H1 (cell line): ENCODE measurements around the gene ACSM2A. TPM values are rescaled to one million over a fixed set of nuclear protein-coding genes. Genes with fewer than 3 reads are reported as not detected.
A peak's percentile ranks its signal among the peaks of the same experiment; 100 is the strongest.
"Not testable (repeated sequence)": the region's sequence is repeated elsewhere in the genome, so short reads cannot be mapped to it uniquely, and the experiment has no call there.

Experiments used
- CTCF ChIA-PET: fragments of 300-600 bp; sonication (Branson Sonifier 250); formaldehyde crosslinking; loops from one replicate; lab custom pipeline; 2021; ENCODE audit not compliant: partially characterized antibody; lab: Charles Lee
- POLR2A ChIA-PET: fragments of 300-600 bp; sonication (Branson Sonifier 250); formaldehyde crosslinking; loops from one replicate; lab custom pipeline; 2021; ENCODE audit warnings: inconsistent platforms; ENCODE audit not compliant: partially characterized antibody; lab: Charles Lee
- DNase-seq, 2 experiments: peaks; one replicate each; pipeline versions ENCODE4 v3.0.0 to v3.0.0-alpha.2; 2010 to 2022; ENCODE audit warnings: low spot score in 2 of 2, low read depth in 1 of 2, mixed read lengths in 1 of 2
- FAIRE-seq: peaks from 2 replicates; lab custom pipeline; 2011; peaks lifted over from hg19 to GRCh38; lab: Jason Lieb, UNC
- H2AFZ ChIP-seq: 2 replicates; pipeline ENCODE4 v1.8.1; 2012; ENCODE audit warnings: low read length, inconsistent platforms
- H2AK5ac ChIP-seq: 2 replicates; pipeline ENCODE4 v1.6.1; 2013; ENCODE audit warnings: low read depth, low read length
- H2BK120ac ChIP-seq: replicated peaks from 2 replicates; pipeline ENCODE3; 2013; ENCODE audit warnings: low read depth, low read length, inconsistent platforms
- H2BK12ac ChIP-seq: 2 replicates; pipeline ENCODE4 v1.6.1; 2013; ENCODE audit warnings: low read depth, low read length
- H2BK15ac ChIP-seq: 2 replicates; pipeline ENCODE4 v1.6.1; 2013; ENCODE audit warnings: low read length
- H2BK20ac ChIP-seq: 2 replicates; pipeline ENCODE4 v1.6.1; 2013; ENCODE audit warnings: low read length
- H2BK5ac ChIP-seq: 2 replicates; pipeline ENCODE4 v1.6.1; 2013; ENCODE audit warnings: low read depth, low read length
- H3K14ac ChIP-seq: 2 replicates; pipeline ENCODE4 v1.6.1; 2013; ENCODE audit warnings: inconsistent platforms; ENCODE audit not compliant: insufficient read length
- H3K18ac ChIP-seq: 2 replicates; pipeline ENCODE4 v1.6.1; 2013; ENCODE audit warnings: low read length; ENCODE audit errors: extremely low read depth
- H3K23ac ChIP-seq: 2 replicates; pipeline ENCODE4 v1.6.1; 2013; ENCODE audit warnings: inconsistent platforms; ENCODE audit not compliant: insufficient read length
- H3K23me2 ChIP-seq: 2 replicates; pipeline ENCODE4 v1.6.1; 2013; ENCODE audit warnings: low read depth, low read length
- H3K27ac ChIP-seq: 2 replicates; pipeline ENCODE4 v1.6.1; 2011; ENCODE audit warnings: low read depth, low read length, inconsistent platforms
- H3K27me3 ChIP-seq, 4 experiments: replicated peaks in 1 of 4; 1 replicate in 1 of 4; 2 replicates in 3 of 4; pipeline versions ENCODE4 v1.6.1 to v1.8.1; 2011 to 2013; ENCODE audit warnings: low read length in 3 of 4, mild to moderate bottlenecking in 3 of 4, inconsistent platforms in 2 of 4, mixed read lengths in 2 of 4, moderate library complexity in 1 of 4; ENCODE audit not compliant: control insufficient read depth in 3 of 4, insufficient read depth in 3 of 4; ENCODE audit errors: extremely low read depth in 1 of 4
- H3K36me3 ChIP-seq, 4 experiments: 2 replicates each; pipeline versions ENCODE4 v1.6.1 to v1.8.1; 2011 to 2013; ENCODE audit warnings: mild to moderate bottlenecking in 4 of 4, low read length in 3 of 4, moderate library complexity in 2 of 4, control low read depth in 1 of 4, inconsistent platforms in 1 of 4; ENCODE audit not compliant: insufficient read depth in 4 of 4, control insufficient read depth in 2 of 4
- H3K4ac ChIP-seq: replicated peaks from 2 replicates; pipeline ENCODE3; 2013; ENCODE audit warnings: low read length, low read depth, mixed read lengths, inconsistent platforms; ENCODE audit not compliant: insufficient read length
- H3K4me1 ChIP-seq, 4 experiments: replicated peaks in 1 of 4; 1 replicate in 1 of 4; 2 replicates in 3 of 4; pipeline versions ENCODE4 v1.6.1 to v1.8.1; 2011 to 2013; ENCODE audit warnings: low read length in 3 of 4, inconsistent platforms in 2 of 4, mixed read lengths in 1 of 4; ENCODE audit not compliant: insufficient read depth in 4 of 4, control insufficient read depth in 3 of 4
- H3K4me2 ChIP-seq, 2 experiments: 2 replicates each; pipeline versions ENCODE4 v1.6.1 to v1.8.1; 2011 to 2013; ENCODE audit warnings: low read depth in 2 of 2, low read length in 2 of 2, control low read depth in 1 of 2, inconsistent platforms in 1 of 2, mild to moderate bottlenecking in 1 of 2; ENCODE audit not compliant: insufficient read depth in 1 of 2
- H3K4me3 ChIP-seq, 4 experiments: fragments of 200-600, 300-600 bp in 1 of 4; sonication (generic), shearing (Covaris generic), sonication (Bioruptor Twin) in 1 of 4; 2 replicates each; pipeline versions ENCODE4 v1.5.1 to v1.8.1; 2011 to 2016; ENCODE audit warnings: low read length in 4 of 4, low read depth in 3 of 4, control low read depth in 2 of 4, inconsistent platforms in 2 of 4, mild to moderate bottlenecking in 2 of 4, mixed read lengths in 1 of 4, moderate library complexity in 1 of 4; ENCODE audit not compliant: insufficient read depth in 2 of 4; ENCODE audit errors: extremely low read depth in 1 of 4
- H3K56ac ChIP-seq: replicated peaks from 2 replicates; pipeline ENCODE3; 2013; ENCODE audit warnings: low read depth, mild to moderate bottlenecking, mixed read lengths, low read length, inconsistent platforms; ENCODE audit not compliant: insufficient read length
- H3K79me1 ChIP-seq: 2 replicates; pipeline ENCODE4 v1.6.1; 2013; ENCODE audit warnings: low read depth, low read length, control low read depth
- H3K79me2 ChIP-seq, 2 experiments: 2 replicates each; pipeline versions ENCODE4 v1.6.1 to v1.8.1; 2012 to 2013; ENCODE audit warnings: low read length in 2 of 2, mild to moderate bottlenecking in 2 of 2, inconsistent platforms in 1 of 2; ENCODE audit not compliant: insufficient read depth in 2 of 2, control insufficient read depth in 1 of 2
- H3K9ac ChIP-seq, 4 experiments: replicated peaks in 1 of 4; 1 replicate in 1 of 4; 2 replicates in 3 of 4; pipeline versions ENCODE4 v1.6.1 to v1.8.1; 2011 to 2013; ENCODE audit warnings: low read depth in 3 of 4, low read length in 3 of 4, control low read depth in 2 of 4, mild to moderate bottlenecking in 2 of 4, moderate library complexity in 2 of 4, inconsistent platforms in 1 of 4; ENCODE audit errors: extremely low read depth in 1 of 4
- H3K9me3 ChIP-seq, 2 experiments: 2 replicates each; pipeline versions ENCODE4 v1.6.1 to v1.8.1; 2012 to 2013; ENCODE audit warnings: mild to moderate bottlenecking in 2 of 2, moderate library complexity in 2 of 2, control low read depth in 1 of 2, inconsistent platforms in 1 of 2, low read depth in 1 of 2, low read length in 1 of 2, mixed read lengths in 1 of 2; ENCODE audit not compliant: insufficient read depth in 2 of 2
- H4K20me1 ChIP-seq, 2 experiments: replicated peaks in 1 of 2; 2 replicates each; pipeline versions ENCODE3 to v1.8.1; 2011 to 2013; ENCODE audit warnings: inconsistent platforms in 2 of 2, low read length in 2 of 2, mild to moderate bottlenecking in 1 of 2; ENCODE audit not compliant: insufficient read depth in 2 of 2, control insufficient read depth in 1 of 2
- H4K5ac ChIP-seq: 2 replicates; pipeline ENCODE4 v1.6.1; 2013; ENCODE audit warnings: low read length, low read depth, mixed read lengths, inconsistent platforms; ENCODE audit not compliant: insufficient read length
- H4K8ac ChIP-seq: 2 replicates; pipeline ENCODE4 v1.8.0; 2013; ENCODE audit warnings: mild to moderate bottlenecking, moderate library complexity, low read length, inconsistent platforms; ENCODE audit not compliant: insufficient read depth; ENCODE audit errors: extremely low read depth
- H4K91ac ChIP-seq: replicated peaks from 2 replicates; pipeline ENCODE3; 2013; ENCODE audit warnings: low read length, mixed read lengths, inconsistent platforms; ENCODE audit not compliant: insufficient read length
- WGBS, 2 experiments: shearing (Covaris generic) in 1 of 2; methylation state at CpG; one replicate each; pipeline versions ENCODE4 v1.1.6 to v1.1.7; 2013 to 2015; ENCODE audit warnings: low lambda C conversion rate in 2 of 2, mixed read lengths in 2 of 2, inconsistent platforms in 1 of 2, low coverage in 1 of 2, missing lambda C conversion rate in 1 of 2; ENCODE audit not compliant: insufficient replicate concordance in 2 of 2, insufficient coverage in 1 of 2, insufficient read length in 1 of 2; ENCODE audit errors: extremely low coverage in 1 of 2, missing lambda C conversion rate in 1 of 2; 5-methylcytosine and 5-hydroxymethylcytosine counted together
- polyA plus RNA-seq, 7 experiments: library from polyadenylated mRNA; depleted of rRNA in 3 of 7; stranded (reverse) in 5 of 7; unstranded in 2 of 7; fragments of >200 nt in 5 of 7; fragments of 200-250 nt in 2 of 7; gene quantifications; 1 replicate in 5 of 7; 2 replicates in 1 of 7; 4 replicates in 1 of 7; pipeline versions ENCODE4 v1.2.1 to v1.2.3, GENCODE V29; 2011 to 2013; ENCODE audit warnings: missing spikeins in 2 of 7, mixed read lengths in 2 of 7
- total RNA-seq: library from RNA; stranded (reverse); fragmentation: NEBNext Ultra II Directional; extraction: Animal tissue kit (Norgen Biotek cat#: 25700); gene quantifications from 2 replicates; pipeline ENCODE4 v1.2.1, GENCODE V29; 2021

Gene ACSM2A
- total and polyA plus RNA-seq, 2 of the 8 experiments (the other 6 are each of a cell fraction or from before 2014, with no cell fraction given) = not detected

DNA sequence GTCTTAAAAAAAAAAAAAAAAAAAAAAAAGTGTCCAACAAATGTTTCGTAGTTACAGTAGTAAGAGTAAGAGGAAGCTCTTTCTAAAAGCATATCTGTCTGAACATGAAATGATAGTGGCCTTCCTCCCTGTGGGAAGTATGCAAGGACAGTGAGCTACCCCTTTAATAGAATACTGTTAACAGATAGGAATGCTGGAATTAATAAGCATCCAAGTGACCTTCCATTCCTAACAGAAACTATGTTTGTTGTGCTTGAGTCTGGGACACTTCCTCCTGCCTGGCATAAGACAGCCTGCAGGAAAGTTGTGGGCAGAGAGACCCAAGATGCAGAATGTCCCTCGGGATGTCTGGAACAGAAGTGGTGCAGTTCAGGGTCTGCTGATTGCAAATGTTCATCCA, 12.4 kb upstream of the ACSM2A start:
- H2BK15ac ChIP-seq, H2BK20ac ChIP-seq, H3K4me3 ChIP-seq, H4K20me1 ChIP-seq, FAIRE-seq, H3K79me2 ChIP-seq, H3K23ac ChIP-seq, H3K79me1 ChIP-seq, H3K9ac ChIP-seq, H3K4me1 ChIP-seq, H3K27me3 ChIP-seq, H3K56ac ChIP-seq, H4K5ac ChIP-seq, H2BK5ac ChIP-seq, H4K91ac ChIP-seq, H2BK12ac ChIP-seq, H3K27ac ChIP-seq, H3K18ac ChIP-seq, H3K14ac ChIP-seq, H2BK120ac ChIP-seq, H2AFZ ChIP-seq, H3K36me3 ChIP-seq, CTCF ChIA-PET, H4K8ac ChIP-seq, H2AK5ac ChIP-seq, H3K9me3 ChIP-seq, DNase-seq, H3K23me2 ChIP-seq, H3K4ac ChIP-seq, POLR2A ChIA-PET, H3K4me2 ChIP-seq: not testable (repeated sequence)
- no CpG with 5 or more reads among the region's 2 CpGs for WGBS, 2 experiments

DNA sequence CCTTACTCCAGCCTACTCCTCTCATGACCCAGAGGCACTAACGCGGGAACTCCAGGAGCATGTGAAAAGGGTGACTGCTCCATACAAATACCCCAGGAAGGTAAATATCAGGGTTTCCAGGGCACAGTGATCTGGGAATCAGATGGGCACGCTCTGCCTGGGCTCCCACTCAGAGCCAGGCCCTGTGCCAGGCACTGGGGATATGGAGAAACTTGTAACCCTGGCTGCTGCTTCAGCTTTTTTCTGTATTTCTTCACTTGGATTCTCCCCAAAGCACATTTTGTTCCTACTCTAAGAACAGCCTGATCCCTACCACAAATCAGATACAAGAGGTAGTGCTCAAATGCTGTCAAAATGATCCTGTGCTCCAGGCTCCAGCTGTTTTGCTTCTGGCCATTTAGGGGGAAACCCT, 11.5 kb upstream of the ACSM2A start:
- H3K14ac ChIP-seq, H3K79me1 ChIP-seq, H2BK5ac ChIP-seq, H3K23ac ChIP-seq, H2BK120ac ChIP-seq, H3K9me3 ChIP-seq, H3K23me2 ChIP-seq, H3K18ac ChIP-seq, H4K8ac ChIP-seq, H3K27me3 ChIP-seq, H3K27ac ChIP-seq, H3K4me3 ChIP-seq, H3K36me3 ChIP-seq, H3K4ac ChIP-seq, H3K4me2 ChIP-seq, H2AFZ ChIP-seq, H3K56ac ChIP-seq, H4K20me1 ChIP-seq, DNase-seq, H3K9ac ChIP-seq, CTCF ChIA-PET, H3K4me1 ChIP-seq, H4K91ac ChIP-seq, H2BK20ac ChIP-seq, H2AK5ac ChIP-seq, H3K79me2 ChIP-seq, H2BK15ac ChIP-seq, H2BK12ac ChIP-seq, H4K5ac ChIP-seq: not testable (repeated sequence)
- whole genome bisulfite sequencing, 2 experiments = 87% methylated on average over 3 of the region's 3 CpGs; no CpG with 5 or more reads in 1 of the 2 experiments
- POLR2A ChIA-PET = interaction anchor here (0.6 kb wide), 1 partner anchor 474 kb away, joined by 3 read pairs; no protein-coding TSS in a partner anchor
- peak; percentile 28 for FAIRE-seq
